ENCODE data around the gene PTOV1.

DNA sequence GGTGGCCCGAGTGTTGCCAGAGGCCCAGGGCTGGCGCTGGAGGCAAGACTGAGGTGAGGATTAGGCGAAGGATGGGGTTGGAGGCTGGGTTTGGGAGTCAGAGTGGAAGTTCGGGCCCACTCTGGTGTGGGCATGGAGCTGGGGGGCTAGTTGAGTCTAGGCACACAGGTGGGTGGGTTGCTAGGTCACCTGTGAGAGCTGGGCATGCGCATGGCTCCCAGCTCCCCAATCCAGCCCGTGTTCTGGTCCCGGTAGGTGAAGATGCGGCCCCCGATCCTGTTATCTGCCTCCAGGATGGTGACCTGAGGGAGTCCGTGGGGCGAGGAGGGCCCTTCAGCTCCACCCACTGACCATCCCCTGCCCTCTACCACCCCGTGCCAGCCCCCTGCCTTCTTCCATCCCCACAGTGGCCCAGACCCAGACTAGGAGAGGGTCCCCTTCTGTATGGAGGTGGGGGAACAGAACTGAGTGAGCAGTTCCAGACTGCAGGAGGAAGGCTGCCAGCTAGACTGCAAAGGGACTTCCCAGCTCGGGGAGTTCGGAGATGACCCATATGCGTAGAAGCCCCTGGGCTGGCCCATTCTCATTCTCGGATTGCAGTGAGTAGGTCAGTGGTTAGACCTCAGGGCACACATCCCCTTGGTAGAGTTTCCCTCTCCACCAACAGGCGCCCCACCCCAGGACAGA lies 44.1 kb downstream of the PTOV1 start:
- TF ChIP-seq, protein P1, sequence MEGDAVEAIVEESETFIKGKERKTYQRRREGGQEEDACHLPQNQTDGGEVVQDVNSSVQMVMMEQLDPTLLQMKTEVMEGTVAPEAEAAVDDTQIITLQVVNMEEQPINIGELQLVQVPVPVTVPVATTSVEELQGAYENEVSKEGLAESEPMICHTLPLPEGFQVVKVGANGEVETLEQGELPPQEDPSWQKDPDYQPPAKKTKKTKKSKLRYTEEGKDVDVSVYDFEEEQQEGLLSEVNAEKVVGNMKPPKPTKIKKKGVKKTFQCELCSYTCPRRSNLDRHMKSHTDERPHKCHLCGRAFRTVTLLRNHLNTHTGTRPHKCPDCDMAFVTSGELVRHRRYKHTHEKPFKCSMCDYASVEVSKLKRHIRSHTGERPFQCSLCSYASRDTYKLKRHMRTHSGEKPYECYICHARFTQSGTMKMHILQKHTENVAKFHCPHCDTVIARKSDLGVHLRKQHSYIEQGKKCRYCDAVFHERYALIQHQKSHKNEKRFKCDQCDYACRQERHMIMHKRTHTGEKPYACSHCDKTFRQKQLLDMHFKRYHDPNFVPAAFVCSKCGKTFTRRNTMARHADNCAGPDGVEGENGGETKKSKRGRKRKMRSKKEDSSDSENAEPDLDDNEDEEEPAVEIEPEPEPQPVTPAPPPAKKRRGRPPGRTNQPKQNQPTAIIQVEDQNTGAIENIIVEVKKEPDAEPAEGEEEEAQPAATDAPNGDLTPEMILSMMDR (IDR thresholded peaks at IDR 0.05; ENCODE audit: low read length) = no peak
- no peak for TF ChIP-seq EZH2 (optimal IDR thresholded peaks at IDR 0.05; ENCODE audit: low read depth, low read length)
- no peak for TF ChIP-seq EZH2phosphoT487 (IDR thresholded peaks at IDR 0.05; ENCODE audit: low read length)

Data from MM.1S (cell line).